GM18907 (cell line): ENCODE measurements around the gene GNG7.
"Not testable (repeated sequence)": the region's sequence is repeated elsewhere in the genome, so short reads cannot be mapped to it uniquely, and the experiment has no call there.

Source experiments
- ATAC-seq: cut with Tn5 transposase; IDR thresholded peaks from one replicate; pipeline ENCODE4 v1.9.1; 2021; ENCODE audit warnings: mild to moderate bottlenecking, moderate library complexity; ENCODE audit not compliant: unreplicated experiment

GNG7 gene

DNA sequence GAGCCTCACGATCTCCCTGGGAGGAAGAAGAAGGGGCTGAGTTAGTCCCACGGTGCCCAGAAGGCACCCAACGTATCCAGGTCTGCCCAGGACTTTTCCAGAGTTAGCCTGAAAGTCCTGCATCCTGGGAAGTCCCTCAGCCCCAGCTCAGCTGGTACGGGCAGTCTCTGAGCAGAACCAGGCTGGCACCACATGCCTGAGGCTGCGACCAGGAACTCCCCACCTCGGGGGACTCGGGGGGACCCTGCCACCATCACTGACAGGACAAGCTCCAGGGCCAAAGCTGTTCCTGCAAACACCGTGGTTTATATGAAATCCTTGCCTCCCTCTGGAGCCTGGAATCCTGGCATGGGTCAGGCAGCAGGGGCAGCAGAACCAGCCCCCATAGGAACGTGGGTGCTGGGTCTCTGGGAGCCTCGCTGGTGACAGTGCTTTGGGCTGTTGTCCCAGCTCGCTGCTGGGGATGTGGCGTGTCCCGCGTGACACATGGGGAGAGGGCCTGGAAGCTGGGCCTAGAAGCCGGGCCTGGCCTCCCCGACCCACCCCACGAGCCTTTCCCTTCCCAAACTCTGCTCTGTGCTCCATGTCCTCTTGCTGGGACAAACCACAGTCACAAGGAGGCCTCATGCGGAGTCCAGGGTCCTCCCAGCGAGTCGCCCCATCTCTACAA is 55.5 kb downstream of the GNG7 start:
- ATAC-seq = no peak

DNA sequence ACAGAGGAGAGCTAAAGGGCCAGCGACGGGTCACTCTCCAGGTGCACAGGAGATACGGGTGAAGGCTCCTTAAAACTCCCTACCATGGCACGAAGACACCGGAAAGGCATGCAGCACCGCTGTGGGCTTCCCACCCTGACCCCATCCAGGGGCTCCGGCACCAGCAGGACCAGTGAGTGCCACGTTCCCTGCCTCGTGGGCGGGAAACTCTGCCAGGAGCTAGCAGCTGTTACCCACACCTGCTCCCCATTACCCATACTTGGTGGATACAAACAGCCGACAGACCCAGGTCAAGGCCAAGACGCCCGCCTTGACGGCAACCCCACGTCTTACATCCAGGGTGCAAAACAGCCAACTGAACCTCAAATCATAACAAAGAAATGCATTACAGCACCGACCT is 56.7 kb downstream of the GNG7 start:
- ATAC-seq = no peak

GRCh38 chr19:2643123-2643737 is 59.3 kb downstream of the GNG7 start:
- ATAC-seq = not testable (repeated sequence)

DNA sequence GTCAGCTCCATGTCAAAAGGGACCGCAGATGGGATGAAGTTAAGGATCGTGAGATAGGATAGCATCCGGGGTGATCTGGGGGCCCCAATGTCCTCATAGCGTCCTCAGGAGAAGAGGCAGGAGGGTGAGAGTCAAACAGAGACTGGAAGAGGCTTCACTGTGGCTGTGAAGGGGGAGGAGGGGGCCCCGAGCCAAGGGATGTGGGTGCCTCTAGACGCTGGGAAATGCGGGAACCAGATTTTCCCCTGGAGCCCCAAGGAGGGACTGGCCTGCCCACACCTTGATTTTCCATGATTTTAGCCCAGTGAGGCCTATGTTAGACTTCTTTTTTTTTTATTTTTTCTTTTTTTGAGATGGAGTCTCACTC is 61.2 kb downstream of the GNG7 start:
- ATAC-seq = no peak

- no peak for ATAC-seq
These were observed 61.7 kb downstream of the GNG7 start for GRCh38 chr19:2640563-2641331.

- ATAC-seq = no peak
These were observed 62.5 kb downstream of the GNG7 start for GRCh38 chr19:2639999-2640398.

DNA sequence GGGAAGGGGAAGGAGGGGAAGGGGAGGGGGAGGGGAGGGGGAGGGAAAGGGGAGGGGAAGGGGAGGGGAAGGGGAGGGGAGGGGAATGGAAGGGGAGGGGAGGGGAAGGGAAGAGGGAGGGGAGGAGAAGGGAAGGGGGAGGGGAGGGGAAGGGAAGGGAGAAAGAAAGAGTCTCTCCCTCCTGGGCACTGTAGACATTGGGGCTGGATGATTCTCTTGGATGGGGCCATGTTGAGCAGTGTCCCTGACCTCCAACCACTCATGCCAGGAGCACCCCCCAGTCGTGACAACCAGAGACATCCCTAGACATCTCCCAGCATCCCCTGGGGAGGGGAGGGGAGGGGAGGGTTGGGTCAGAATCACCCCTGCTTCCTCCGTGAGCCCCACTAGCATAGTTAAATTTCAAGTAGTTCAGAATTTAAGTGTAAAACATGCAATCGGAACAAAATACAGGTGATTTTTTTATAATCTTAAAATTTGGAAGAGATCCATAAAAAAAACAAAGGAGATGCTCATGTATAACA is 64.0 kb downstream of the GNG7 start:
- no peak for ATAC-seq

GRCh38 chr19:2636897-2637683 is 65.4 kb downstream of the GNG7 start:
- no peak for ATAC-seq

DNA sequence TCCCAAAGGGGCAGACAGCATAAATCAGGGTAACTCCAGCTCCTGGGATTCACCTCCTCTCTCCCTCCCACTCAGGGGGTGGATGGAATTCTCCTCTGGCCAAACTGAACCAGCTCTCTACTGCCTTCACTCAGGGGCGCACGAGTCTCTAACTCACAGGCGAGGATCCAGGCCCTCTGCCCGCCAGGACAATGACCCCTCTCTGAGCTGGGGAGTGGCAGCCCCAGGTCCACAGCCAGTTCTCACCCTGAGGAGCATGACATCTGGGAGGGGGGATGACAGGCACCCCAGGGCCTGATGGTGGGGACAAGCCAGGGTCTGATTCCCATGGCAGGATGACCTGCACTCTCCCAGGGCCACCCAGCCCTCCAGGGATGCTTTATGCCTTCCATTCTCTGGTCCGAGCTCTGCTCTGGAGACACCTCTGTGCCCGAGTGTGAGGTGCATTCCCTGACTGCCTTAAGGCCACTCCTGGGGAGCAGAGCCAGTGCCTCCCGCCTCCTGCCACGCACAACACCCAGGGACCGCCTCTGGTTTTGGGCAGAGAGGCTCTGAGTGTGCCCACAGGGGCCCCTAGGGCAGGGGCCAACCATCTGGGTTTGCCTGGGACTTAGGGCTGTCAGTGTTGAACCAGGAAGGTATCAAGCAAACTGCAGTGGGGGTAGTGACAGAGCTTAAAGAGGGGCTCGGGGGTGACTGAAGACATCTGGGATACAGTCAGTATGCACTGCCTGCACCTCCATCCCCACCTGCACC is 66.2 kb downstream of the GNG7 start:
- no peak for ATAC-seq

- ATAC-seq = no peak
These were observed 67.5 kb downstream of the GNG7 start for GRCh38 chr19:2634960-2635359.

- ATAC-seq = no peak
These were observed 68.1 kb downstream of the GNG7 start for GRCh38 chr19:2634228-2634951.

GRCh38 chr19:2633693-2634075 is 68.8 kb downstream of the GNG7 start:
- ATAC-seq = no peak

- no peak for ATAC-seq
These were observed 71.2 kb downstream of the GNG7 start for GRCh38 chr19:2631213-2631821.

DNA sequence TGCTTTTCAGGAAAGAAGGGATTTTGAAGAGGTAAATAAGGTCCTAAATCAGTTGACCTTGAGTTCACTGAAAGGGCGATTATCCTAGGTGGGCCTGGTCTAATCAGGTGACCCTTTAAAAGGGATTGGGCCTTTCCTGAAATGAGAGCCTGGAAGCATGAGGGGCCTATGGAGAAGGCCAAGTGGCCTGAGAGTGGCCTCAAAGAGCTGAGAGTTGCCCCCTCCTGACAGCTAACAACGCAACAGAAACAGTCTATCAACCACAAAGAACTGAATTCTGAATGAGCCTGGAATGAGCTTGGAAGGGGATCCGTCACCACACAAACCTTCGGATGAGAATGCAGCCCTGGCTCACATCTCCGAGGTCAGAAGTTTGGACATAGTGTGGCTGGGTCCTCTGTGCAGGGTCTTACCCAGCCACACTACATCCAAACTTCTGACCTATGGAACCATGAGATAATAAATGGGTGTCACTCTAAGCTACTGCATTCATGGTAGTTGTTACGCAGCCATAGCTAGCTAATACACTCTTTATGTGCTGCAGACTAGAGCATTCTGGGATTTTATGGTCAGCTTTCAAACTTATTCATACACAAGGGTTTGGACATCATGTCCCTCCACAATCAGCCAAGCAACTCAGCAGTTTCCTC is 72.0 kb downstream of the GNG7 start:
- no peak for ATAC-seq

DNA sequence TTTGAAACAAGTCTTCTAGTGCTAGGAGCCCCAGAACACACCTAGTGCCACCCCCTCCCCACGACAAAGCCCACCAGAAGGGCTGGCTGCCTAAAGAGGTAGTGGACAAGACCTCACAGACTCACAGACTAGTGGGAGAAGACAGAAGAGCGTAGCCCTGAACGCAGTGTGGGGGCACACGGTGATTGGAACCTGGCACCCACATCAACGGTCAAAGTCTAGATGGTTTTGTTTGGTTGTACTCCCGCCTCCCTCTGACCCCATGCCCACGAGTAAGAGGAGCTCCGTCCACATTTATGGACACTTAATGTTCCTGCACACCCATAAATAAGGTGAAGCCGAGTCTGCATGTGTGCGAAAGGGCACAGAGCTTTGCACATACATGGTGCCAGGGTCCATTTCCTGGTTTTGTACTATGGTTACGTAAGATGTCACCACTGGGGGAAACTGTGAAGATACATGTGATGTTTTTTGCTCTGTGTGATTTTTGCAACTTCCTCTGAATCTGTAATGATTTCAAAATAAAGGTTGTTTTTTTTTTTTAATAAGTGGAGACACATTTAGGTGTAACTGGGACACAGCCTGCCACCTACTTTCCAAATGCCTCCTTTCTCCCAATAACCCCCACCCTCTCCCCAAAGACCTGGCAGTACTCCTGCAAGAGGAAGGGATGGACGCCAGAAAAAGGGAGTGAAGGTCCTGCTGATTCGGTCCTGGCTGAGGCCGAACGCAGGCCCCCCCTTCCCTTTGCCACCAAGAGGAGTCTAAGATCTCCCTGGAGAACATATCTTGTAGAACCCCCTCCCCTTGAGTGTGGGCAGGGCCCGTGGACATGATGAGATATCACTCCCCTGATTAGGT is 72.8 kb downstream of the GNG7 start:
- ATAC-seq = no peak

GRCh38 chr19:2628597-2628996 is 73.9 kb downstream of the GNG7 start:
- no peak for ATAC-seq

GRCh38 chr19:2627855-2628254 is 74.6 kb downstream of the GNG7 start:
- no peak for ATAC-seq

DNA sequence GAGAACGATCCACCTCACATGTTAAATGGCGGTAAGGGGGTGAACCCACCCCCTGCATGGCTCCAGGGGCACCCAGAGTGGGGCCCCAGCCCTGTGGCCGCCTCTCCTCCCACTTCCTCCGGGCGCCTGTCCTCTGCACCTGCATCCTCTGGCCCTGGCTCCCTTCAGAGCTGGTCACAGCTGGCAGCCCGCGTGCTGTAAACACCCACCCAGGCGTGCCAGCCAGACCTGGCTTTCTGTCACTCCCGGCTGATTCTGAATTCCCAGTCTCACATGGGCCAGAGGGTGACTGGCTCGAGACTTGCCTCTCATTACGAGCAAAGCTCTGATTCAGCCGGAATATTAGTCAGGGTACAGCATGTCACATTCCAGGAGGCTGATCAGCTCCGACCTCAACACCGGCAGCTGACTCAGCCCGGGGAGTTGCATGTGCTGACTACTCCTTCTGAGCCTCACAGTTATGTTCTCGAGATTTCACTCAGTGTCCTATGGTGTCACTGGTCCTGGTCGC is 75.1 kb downstream of the GNG7 start:
- peak; percentile 50 for ATAC-seq
